GM18868 (cell line): ENCODE results near the gene C2orf74.
"Not testable (repeated sequence)": the region's sequence is repeated elsewhere in the genome, so short reads cannot be mapped to it uniquely, and the experiment has no call there.

ENCODE experiments used
- ATAC-seq: cut with Tn5 transposase; IDR thresholded peaks from one replicate; pipeline ENCODE4 v1.9.1; 2021; ENCODE audit warnings: mild to moderate bottlenecking, moderate library complexity; ENCODE audit not compliant: unreplicated experiment

C2orf74 gene

GRCh38 chr2:61172671-61173070 is 10.7 kb downstream of the C2orf74 start:
- ATAC-seq: no peak

GRCh38 chr2:61173116-61173515 is 11.1 kb downstream of the C2orf74 start:
- ATAC-seq: no peak

GRCh38 chr2:61175036-61175435 is 13.0 kb downstream of the C2orf74 start:
- ATAC-seq: no peak

GRCh38 chr2:61176755-61177726 is 15.1 kb downstream of the C2orf74 start:
- peak; percentile 85 for ATAC-seq

- peak; percentile 21 for ATAC-seq
These were observed 15.9 kb downstream of the C2orf74 start for GRCh38 chr2:61177727-61178549.

- no peak for ATAC-seq
These were observed 16.9 kb downstream of the C2orf74 start for GRCh38 chr2:61178603-61179545.

GRCh38 chr2:61179701-61180639 is 18.0 kb downstream of the C2orf74 start:
- ATAC-seq: no peak

GRCh38 chr2:61180686-61181085 is 18.7 kb downstream of the C2orf74 start:
- no peak for ATAC-seq

GRCh38 chr2:61181382-61182058 is 19.5 kb downstream of the C2orf74 start:
- no peak for ATAC-seq

GRCh38 chr2:61182059-61182383 is 20.0 kb downstream of the C2orf74 start:
- no peak for ATAC-seq

GRCh38 chr2:61183795-61184194 is 21.8 kb downstream of the C2orf74 start:
- no peak for ATAC-seq

- no peak for ATAC-seq
These were observed 22.3 kb downstream of the C2orf74 start for GRCh38 chr2:61184263-61184662.

GRCh38 chr2:61185231-61185728 is 23.3 kb downstream of the C2orf74 start:
- no peak for ATAC-seq

GRCh38 chr2:61187085-61187484 is 25.1 kb downstream of the C2orf74 start:
- no peak for ATAC-seq

GRCh38 chr2:61193670-61194561 is 31.9 kb downstream of the C2orf74 start:
- ATAC-seq: no peak

GRCh38 chr2:61194646-61195045 is 32.7 kb downstream of the C2orf74 start:
- ATAC-seq: not testable (repeated sequence)

GRCh38 chr2:61196671-61197070 is 34.7 kb downstream of the C2orf74 start:
- no peak for ATAC-seq

- ATAC-seq: no peak
These were observed 43.1 kb downstream of the C2orf74 start for GRCh38 chr2:61205132-61205531.
